Inflammatory macrophage treated with lipopolysaccharide for 4 hours (primary cell): Measurements from ENCODE around the gene PCDHGA2.
A peak's percentile ranks its signal among the peaks of the same experiment; 100 is the strongest.

Source experiments
- DNase-seq: peaks from one replicate; pipeline ENCODE4 v3.0.0-alpha.2; 2020

Gene PCDHGA2

DNA sequence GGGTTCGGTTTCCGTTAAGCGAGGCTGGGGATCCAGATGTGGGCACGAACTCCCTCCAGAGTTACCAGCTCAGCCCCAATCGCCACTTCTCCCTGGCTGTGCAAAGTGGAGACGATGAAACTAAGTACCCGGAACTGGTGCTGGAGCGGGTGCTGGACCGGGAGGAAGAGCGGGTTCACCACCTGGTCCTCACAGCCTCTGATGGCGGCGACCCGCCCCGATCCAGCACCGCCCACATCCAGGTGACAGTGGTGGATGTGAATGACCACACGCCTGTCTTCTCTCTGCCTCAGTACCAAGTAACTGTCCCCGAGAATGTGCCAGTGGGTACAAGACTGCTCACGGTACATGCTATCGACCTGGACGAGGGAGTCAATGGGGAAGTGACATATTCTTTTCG lies 44.8 kb downstream of the PCDHGA2 start:
- no peak for DNase-seq

DNA sequence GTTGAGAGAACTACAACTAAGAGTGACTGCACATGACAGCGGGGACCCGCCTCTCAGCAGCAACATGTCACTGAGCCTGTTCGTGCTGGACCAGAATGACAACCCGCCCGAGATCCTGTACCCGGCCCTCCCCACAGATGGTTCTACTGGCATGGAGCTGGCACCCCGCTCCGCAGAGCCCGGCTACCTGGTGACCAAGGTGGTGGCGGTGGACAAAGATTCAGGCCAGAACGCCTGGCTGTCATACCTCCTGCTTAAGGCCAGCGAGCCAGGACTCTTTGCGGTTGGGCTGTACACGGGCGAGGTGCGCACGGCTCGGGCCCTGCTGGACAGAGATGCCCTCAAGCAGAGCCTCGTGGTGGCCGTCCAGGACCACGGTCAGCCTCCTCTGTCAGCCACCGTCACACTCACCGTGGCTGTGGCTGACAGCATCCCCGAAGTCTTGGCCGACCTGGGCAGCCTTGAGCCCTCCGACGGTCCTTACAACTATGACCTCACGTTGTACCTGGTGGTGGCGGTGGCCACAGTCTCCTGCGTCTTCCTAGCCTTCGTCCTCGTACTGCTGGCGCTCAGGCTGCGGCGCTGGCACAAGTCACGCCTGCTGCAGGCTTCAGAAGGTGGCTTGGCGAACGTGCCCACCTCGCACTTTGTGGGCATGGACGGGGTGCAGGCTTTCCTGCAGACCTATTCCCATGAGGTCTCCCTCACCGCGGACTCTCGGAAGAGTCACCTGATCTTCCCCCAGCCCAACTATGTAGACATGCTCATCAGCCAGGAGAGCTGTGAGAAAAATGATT lies 46.1 kb downstream of the PCDHGA2 start:
- no peak for DNase-seq

DNA sequence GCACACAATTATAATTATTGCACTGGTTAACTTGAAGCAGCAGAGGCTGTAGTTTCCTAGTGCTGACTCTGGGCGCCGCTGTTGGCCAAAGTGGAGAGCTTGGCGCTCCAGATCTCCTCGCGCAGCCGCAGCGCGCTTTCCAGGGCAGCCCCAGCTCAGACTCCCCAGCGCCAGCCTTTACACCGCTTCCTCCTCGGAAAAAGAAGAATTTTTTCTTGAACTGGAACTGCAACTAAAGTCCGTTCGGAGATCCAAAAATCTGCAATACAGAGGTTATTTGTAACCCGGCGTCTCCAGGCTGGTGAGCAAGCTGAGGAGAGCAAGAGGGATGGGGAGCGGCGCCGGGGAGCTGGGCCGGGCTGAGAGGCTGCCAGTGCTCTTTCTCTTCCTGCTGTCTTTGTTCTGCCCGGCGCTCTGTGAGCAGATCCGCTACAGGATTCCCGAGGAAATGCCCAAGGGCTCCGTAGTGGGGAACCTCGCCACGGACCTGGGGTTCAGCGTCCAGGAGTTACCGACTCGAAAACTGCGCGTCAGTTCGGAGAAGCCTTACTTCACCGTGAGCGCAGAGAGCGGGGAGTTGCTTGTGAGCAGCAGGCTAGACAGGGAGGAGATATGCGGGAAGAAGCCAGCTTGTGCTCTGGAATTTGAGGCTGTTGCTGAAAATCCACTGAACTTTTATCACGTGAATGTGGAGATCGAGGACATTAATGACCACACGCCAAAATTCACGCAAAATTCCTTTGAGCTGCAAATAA lies 49.2 kb downstream of the PCDHGA2 start, which contains the start of gene PCDHGB4:
Gene PCDHGB4 (plus strand): TSS at position 142 of the 755 bp plus-strand sequence. CDS start 187 bp downstream, at position 329.
- peak; percentile 22 for DNase-seq

DNA sequence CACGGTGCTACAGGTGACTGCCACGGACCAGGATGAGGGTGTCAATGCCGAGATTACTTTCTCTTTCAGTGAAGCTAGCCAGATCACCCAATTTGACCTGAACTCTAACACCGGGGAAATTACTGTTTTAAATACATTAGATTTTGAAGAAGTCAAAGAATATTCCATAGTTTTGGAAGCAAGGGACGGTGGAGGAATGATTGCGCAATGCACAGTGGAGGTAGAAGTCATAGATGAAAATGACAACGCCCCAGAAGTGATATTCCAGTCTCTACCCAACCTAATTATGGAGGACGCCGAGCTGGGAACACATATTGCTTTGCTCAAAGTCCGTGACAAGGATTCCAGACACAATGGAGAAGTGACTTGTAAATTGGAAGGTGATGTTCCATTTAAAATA lies 50.1 kb downstream of the PCDHGA2 start:
- DNase-seq = no peak

DNA sequence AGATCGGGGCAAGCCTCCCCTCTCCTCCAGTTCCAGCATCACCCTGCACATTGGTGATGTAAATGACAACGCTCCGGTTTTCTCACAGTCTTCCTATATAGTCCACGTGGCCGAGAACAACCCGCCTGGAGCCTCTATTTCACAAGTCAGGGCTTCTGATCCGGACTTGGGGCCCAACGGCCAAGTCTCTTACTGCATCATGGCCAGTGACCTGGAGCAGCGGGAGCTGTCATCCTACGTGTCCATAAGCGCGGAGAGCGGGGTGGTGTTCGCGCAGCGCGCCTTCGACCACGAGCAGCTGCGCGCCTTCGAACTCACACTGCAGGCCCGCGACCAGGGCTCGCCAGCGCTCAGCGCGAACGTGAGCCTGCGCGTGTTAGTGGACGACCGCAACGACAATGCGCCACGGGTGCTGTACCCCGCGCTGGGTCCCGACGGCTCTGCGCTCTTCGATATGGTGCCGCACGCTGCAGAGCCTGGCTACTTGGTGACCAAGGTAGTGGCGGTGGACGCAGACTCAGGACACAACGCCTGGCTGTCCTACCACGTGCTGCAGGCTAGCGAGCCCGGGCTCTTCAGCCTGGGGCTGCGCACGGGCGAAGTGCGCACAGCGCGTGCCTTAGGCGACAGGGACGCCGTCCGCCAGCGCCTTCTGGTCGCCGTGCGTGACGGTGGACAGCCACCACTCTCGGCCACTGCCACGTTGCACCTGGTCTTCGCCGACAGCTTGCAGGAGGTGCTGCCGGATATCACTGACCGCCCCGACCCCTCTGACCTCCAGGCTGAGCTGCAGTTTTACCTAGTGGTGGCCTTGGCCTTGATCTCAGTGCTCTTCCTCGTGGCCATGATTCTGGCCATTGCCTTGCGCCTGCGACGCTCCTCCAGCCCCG lies 50.8 kb downstream of the PCDHGA2 start:
- DNase-seq = no peak

DNA sequence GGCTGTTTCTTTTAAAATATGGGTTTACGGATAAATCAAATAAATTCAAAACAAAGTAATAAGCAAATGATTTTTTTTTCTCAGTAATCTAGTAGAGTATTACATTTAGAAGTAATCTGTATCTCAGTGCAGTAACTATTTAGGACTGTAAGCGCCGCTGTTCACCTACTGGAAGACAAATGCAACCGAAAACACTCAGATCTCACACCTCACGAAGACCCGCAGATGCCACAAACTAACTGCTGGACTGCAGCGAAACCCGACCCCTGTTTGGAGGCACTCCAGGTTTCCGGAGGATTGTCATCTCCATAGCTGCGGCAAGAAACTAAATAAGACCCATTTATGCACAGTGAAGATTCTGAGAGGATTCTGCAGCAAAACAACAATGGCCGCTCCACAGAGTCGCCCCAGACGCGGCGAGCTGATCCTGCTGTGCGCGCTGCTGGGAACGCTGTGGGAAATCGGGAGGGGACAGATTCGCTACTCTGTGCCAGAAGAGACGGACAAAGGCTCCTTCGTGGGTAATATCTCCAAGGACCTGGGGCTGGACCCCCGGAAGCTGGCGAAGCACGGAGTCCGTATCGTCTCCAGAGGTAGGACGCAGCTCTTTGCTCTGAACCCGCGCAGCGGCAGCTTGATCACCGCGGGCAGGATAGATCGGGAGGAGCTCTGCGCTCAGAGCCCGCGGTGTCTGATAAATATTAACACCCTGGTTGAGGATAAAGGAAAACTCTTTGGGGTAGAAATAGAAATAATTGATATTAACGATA lies 54.1 kb downstream of the PCDHGA2 start, which contains the start of gene PCDHGA8:
Gene PCDHGA8 (plus strand): TSS at position 205 of the 770 bp plus-strand sequence. CDS start 181 bp downstream, at position 386.
- no peak for DNase-seq
